GM12878 (cell line): Measurements from ENCODE around the gene FLII. TPM values are rescaled to one million over a fixed set of nuclear protein-coding genes. Genes with fewer than 3 reads are reported as not detected.

Experiments
- ATAC-seq: fragments of 200-7000 bp; cut with Tn5 transposase; 3 replicates; pipeline ENCODE4 v1.9.1; 2020; ENCODE audit warnings: mild to moderate bottlenecking, moderate library complexity
- BruUV-seq: library from RNA; stranded (reverse); fragments of 400-500 nt; replicated peaks from 2 replicates; lab custom pipeline; 2021; lab: Mats Ljungman, UMichigan
- CTCF ChIA-PET: fragments of 300-600 bp; sonication (Branson Sonifier 250); formaldehyde crosslinking; extraction: SDS; loops from one replicate; lab custom pipeline; 2021; ENCODE audit warnings: inconsistent platforms; lab: Yijun Ruan, JAX
- POLR2A ChIA-PET: fragments of 350-600 bp; formaldehyde crosslinking; extraction: SDS; loops from one replicate; lab custom pipeline; 2021; ENCODE audit warnings: inconsistent platforms; lab: Charles Lee
- RAD21 ChIA-PET: fragments of 300-600 bp; sonication (Branson Sonifier 250); formaldehyde crosslinking; loops from one replicate; lab custom pipeline; 2023; ENCODE audit warnings: antibody characterized with exemption; ENCODE audit not compliant: unreplicated experiment; lab: Charles Lee
- SMC1A ChIA-PET: fragments of 300-600 bp; sonication (Branson Sonifier 250); formaldehyde crosslinking; loops from one replicate; lab custom pipeline; 2023; ENCODE audit not compliant: unreplicated experiment, uncharacterized antibody; lab: Charles Lee
- DNase-seq: peaks from one replicate; pipeline ENCODE4 v3.0.0-alpha.2; 2011; ENCODE audit warnings: low read depth, low spot score
- FAIRE-seq: peaks from 3 replicates; lab custom pipeline; 2011; peaks lifted over from hg19 to GRCh38; lab: Jason Lieb, UNC
- H2AFZ ChIP-seq: 2 replicates; pipeline ENCODE4 v1.6.0; 2011; ENCODE audit warnings: low read depth, low read length, control low read depth; ENCODE audit not compliant: control insufficient read depth
- H3K27ac ChIP-seq: 2 replicates; pipeline ENCODE4 v1.5.1; 2011; ENCODE audit warnings: control low read depth; ENCODE audit not compliant: control insufficient read depth, insufficient read depth
- H3K27me3 ChIP-seq, 2 experiments: replicated peaks in 1 of 2; 2 replicates each; pipeline versions ENCODE4 v1.6.0 to v1.6.1; 2011; ENCODE audit warnings: low read length in 1 of 2; ENCODE audit not compliant: control insufficient read depth in 2 of 2, insufficient read depth in 2 of 2
- H3K36me3 ChIP-seq, 2 experiments: 2 replicates each; pipeline ENCODE4 v1.5.1; 2011; ENCODE audit warnings: low read length in 1 of 2; ENCODE audit not compliant: control insufficient read depth in 2 of 2, insufficient read depth in 2 of 2
- H3K4me1 ChIP-seq: 2 replicates; pipeline ENCODE4 v1.6.1; 2011; ENCODE audit warnings: mild to moderate bottlenecking, low read length, moderate library complexity, mixed read lengths; ENCODE audit not compliant: control insufficient read depth, insufficient read depth
- H3K4me2 ChIP-seq: 2 replicates; pipeline ENCODE4 v1.6.0; 2011; ENCODE audit warnings: control low read depth; ENCODE audit not compliant: control insufficient read depth, insufficient read depth
- H3K4me3 ChIP-seq: fragments of 200-600 bp; sonication (generic); 2 replicates; pipeline ENCODE4 v1.5.1; 2016
- H3K79me2 ChIP-seq: 2 replicates; pipeline ENCODE4 v1.6.0; 2011; ENCODE audit warnings: low read length; ENCODE audit not compliant: control insufficient read depth, insufficient read depth
- H3K9ac ChIP-seq: 2 replicates; pipeline ENCODE4 v1.8.0; 2011; ENCODE audit warnings: low read length, control low read depth, mixed read lengths; ENCODE audit not compliant: control insufficient read depth, insufficient read depth
- H3K9me3 ChIP-seq: replicated peaks from 3 replicates; pipeline ENCODE4 v1.5.1; 2011; ENCODE audit warnings: mild to moderate bottlenecking, low read length; ENCODE audit not compliant: control insufficient read depth, insufficient read depth
- H4K20me1 ChIP-seq: 2 replicates; pipeline ENCODE4 v1.6.0; 2011; ENCODE audit not compliant: control insufficient read depth, insufficient read depth
- CHD2 ChIP-seq: IDR thresholded peaks from 2 replicates; pipeline ENCODE4 v1.6.1; 2011; ENCODE audit warnings: low read depth, low read length, improper control_type of control experiment, borderline replicate concordance
- ESRRA ChIP-seq: IDR thresholded peaks from 2 replicates; pipeline ENCODE4 v1.6.1; 2012; ENCODE audit warnings: mild to moderate bottlenecking, low read length, improper control_type of control experiment
- STAT1 ChIP-seq: fragments of 450-650 bp; conservative IDR thresholded peaks from 2 replicates; pipeline ENCODE4 v1.6.1; 2014; ENCODE audit warnings: antibody characterized with exemption, mild to moderate bottlenecking
- TCF12 ChIP-seq: IDR thresholded peaks from 2 replicates; pipeline ENCODE4 v1.6.1; 2011; ENCODE audit warnings: low read depth, mild to moderate bottlenecking, low read length
- TCF3 ChIP-seq: IDR thresholded peaks from 2 replicates; pipeline ENCODE4 v1.6.1; 2012; ENCODE audit warnings: low read depth, mild to moderate bottlenecking, low read length, borderline replicate concordance; ENCODE audit not compliant: insufficient read depth
- WGBS: methylation state at CpG from one replicate; pipeline ENCODE4 v1.1.6; 2016; ENCODE audit warnings: low lambda C conversion rate; ENCODE audit not compliant: insufficient replicate concordance, insufficient coverage; ENCODE audit errors: missing lambda C conversion rate; 5-methylcytosine and 5-hydroxymethylcytosine counted together
- in situ Hi-C: fragments of 300-500 bp; cut with MboI; formaldehyde crosslinking; loops from 9 replicates; pipeline ENCODE4 v1.14.3; 2018; ENCODE audit warnings: mixed read lengths
- intact Hi-C: fragments of 100-400 bp; cut with micrococcal nuclease; formaldehyde crosslinking; loops from one replicate; pipeline ENCODE4 v1.14.2; 2022; ENCODE audit not compliant: unreplicated experiment
- polyA plus RNA-seq, 11 experiments: library from polyadenylated mRNA; depleted of rRNA in 4 of 11; unstranded in 6 of 11; stranded (reverse) in 5 of 11; fragments of >200 nt; fragmentation: Nextera tagmentation in 4 of 11; fragmentation: Illumina TruSeq in 1 of 11; extraction: Ambion mirVana in 4 of 11; extraction: Trizol in 1 of 11; gene quantifications; 1 replicate in 1 of 11; 2 replicates in 10 of 11; pipeline versions ENCODE4 v1.2.1 to v1.2.3, GENCODE V29; 2011 to 2016; ENCODE audit warnings: inconsistent platforms in 2 of 11, missing spikeins in 2 of 11, low read depth in 1 of 11
- total RNA-seq, 4 experiments: library from RNA; depleted of rRNA in 3 of 4; stranded (reverse); fragments of >200 nt in 3 of 4; fragmentation: Illumina TruSeq in 1 of 4; extraction: Trizol in 1 of 4; gene quantifications; 2 replicates each; pipeline versions ENCODE4 v1.2.1 to v1.2.3, GENCODE V29; 2013 to 2021
- TF ChIP-seq, protein P1 (sequence below): fragments of 450-650 bp; IDR thresholded peaks from 2 replicates; pipeline ENCODE4 v1.6.1; 2018; ENCODE audit warnings: borderline replicate concordance, mild to moderate bottlenecking; ENCODE audit not compliant: partially characterized antibody

FLII gene
- total and polyA plus RNA-seq, 10 of the 15 experiments (the other 5 are each of a cell fraction or from before 2014, with no cell fraction given), result 22.2 to 200 (median 121) TPM

DNA sequence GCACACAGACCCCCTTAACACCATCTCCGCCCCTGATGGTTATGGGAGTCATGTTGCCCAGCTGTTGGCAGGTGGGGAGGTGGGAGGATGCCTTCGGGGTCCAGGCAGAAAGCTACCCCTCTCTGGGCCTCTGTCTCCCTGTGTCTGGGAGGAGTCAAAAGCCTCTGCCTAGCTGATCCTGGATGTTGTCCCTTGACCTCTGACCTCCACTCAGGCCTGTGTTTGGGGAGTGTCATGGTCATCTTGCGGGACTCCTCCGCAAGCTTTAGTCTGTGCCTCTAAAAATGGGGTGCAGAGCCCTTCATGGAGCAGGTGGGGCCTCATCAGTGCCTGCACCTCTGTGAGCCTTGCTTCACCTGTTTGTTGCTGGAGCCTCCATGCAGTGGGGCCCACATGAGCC is 29.3 kb downstream of the FLII start:
- POLR2A ChIA-PET, result no interaction called here
- in situ Hi-C loops, result no loop called here

More for the DNA sequence above, 29.3 kb downstream of the FLII start:
- CTCF ChIA-PET, result no interaction called here
- ATAC-seq (no peak), DNase-seq (no peak), FAIRE-seq (no peak)
- H3K4me3 ChIP-seq, result no peak overlapping the region
- no peaks in the 10 kb centered on the region for H4K20me1 ChIP-seq
- H3K9me3 ChIP-seq, result no peaks in the 10 kb centered on the region
- RAD21 ChIA-PET, result no interaction called here
- H3K36me3 ChIP-seq, result no peaks in the 10 kb centered on the region
- H3K4me1 ChIP-seq, result no peaks in the 10 kb centered on the region
- BruUV-seq, result no TSS peak
- no peak overlapping the region for H3K4me2 ChIP-seq
- no peak overlapping the region for H3K27ac ChIP-seq
- intact Hi-C loops, result loop anchor here (5.0 kb wide), 1 partner anchor 47 kb away; the partner anchor contains the start of gene ALKBH5
- SMC1A ChIA-PET, result no interaction called here
- no peak for TF ChIP-seq CHD2
- no peak for TF ChIP-seq TCF12
- no peak for TF ChIP-seq TCF3
- TF ChIP-seq STAT1, result no peak
- TF ChIP-seq ESRRA, result no peak
- TF ChIP-seq, protein P1, sequence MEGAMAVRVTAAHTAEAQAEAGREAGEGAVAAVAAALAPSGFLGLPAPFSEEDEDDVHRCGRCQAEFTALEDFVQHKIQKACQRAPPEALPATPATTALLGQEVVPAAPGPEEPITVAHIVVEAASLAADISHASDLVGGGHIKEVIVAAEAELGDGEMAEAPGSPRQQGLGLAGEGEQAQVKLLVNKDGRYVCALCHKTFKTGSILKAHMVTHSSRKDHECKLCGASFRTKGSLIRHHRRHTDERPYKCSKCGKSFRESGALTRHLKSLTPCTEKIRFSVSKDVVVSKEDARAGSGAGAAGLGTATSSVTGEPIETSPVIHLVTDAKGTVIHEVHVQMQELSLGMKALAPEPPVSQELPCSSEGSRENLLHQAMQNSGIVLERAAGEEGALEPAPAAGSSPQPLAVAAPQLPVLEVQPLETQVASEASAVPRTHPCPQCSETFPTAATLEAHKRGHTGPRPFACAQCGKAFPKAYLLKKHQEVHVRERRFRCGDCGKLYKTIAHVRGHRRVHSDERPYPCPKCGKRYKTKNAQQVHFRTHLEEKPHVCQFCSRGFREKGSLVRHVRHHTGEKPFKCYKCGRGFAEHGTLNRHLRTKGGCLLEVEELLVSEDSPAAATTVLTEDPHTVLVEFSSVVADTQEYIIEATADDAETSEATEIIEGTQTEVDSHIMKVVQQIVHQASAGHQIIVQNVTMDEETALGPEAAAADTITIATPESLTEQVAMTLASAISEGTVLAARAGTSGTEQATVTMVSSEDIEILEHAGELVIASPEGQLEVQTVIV, result no peak
- WGBS, result 49% methylated on average over 4 of the region's 4 CpGs
- no peaks in the 10 kb centered on the region for H3K79me2 ChIP-seq
- no peak overlapping the region for H3K9ac ChIP-seq
- H3K27me3 ChIP-seq, result no peaks in the 10 kb centered on the region
- no peak overlapping the region for H2AFZ ChIP-seq
